Esophagus squamous epithelium (tissue), 5 donors: Measurements from ENCODE around the gene MUC5AC. TPM values are rescaled to one million over a fixed set of nuclear protein-coding genes. Genes with fewer than 3 reads are reported as not detected.

Experiments
- DNase-seq: peaks from one replicate; lab custom pipeline; 2025; lab: John Stamatoyannopoulos, UW
- H3K27ac ChIP-seq, 4 donors: fragments of 200-600 bp; sonication (generic); one replicate each; pipeline ENCODE4 v1.5.1; 2016 to 2019; ENCODE audit warnings: mild to moderate bottlenecking in 1 of 4
- H3K27me3 ChIP-seq, 4 donors: fragments of 200-600 bp; sonication (generic); 1 replicate in 3 of 4; 2 replicates in 1 of 4; pipeline versions ENCODE4 v1.5.1 to v1.6.0; 2017 to 2021; ENCODE audit warnings: antibody characterized with exemption in 1 of 4
- H3K36me3 ChIP-seq, 3 donors: fragments of 200-600 bp; sonication (generic); one replicate each; pipeline ENCODE4 v1.5.1; 2016 to 2019
- H3K4me1 ChIP-seq, 3 donors: fragments of 200-600 bp; sonication (generic); one replicate each; pipeline ENCODE4 v1.5.1; 2017 to 2019
- H3K4me3 ChIP-seq, 4 donors: fragments of 200-600 bp; sonication (generic); 1 replicate in 3 of 4; 2 replicates in 1 of 4; pipeline ENCODE4 v1.5.1; 2016 to 2019; ENCODE audit warnings: mild to moderate bottlenecking in 2 of 4, moderate library complexity in 1 of 4
- H3K9me3 ChIP-seq, 3 donors: fragments of 200-600 bp; sonication (generic); one replicate each; pipeline ENCODE4 v1.5.1; 2016 to 2019
- POLR2A ChIP-seq, 4 donors: fragments of 450-650 bp; IDR thresholded peaks; one replicate each; pipeline ENCODE4 v1.6.1; 2017; ENCODE audit warnings: antibody characterized with exemption in 4 of 4, mild to moderate bottlenecking in 4 of 4, moderate library complexity in 3 of 4
- WGBS, 2 donors: methylation state at CpG; one replicate each; pipeline ENCODE4 v1.1.5; 2018; 5-methylcytosine and 5-hydroxymethylcytosine counted together
- intact Hi-C: fragments of 100-400 bp; cut with DNase I; formaldehyde crosslinking; loops from one replicate; pipeline ENCODE4 v1.15.0; 2022
- total RNA-seq, 4 donors: library from RNA; depleted of rRNA; stranded (reverse); fragments of >200 nt; gene quantifications; one replicate each; pipeline ENCODE4 v1.1.0, GENCODE V29; 2016
- TF ChIP-seq, protein P1 (sequence below), 6 experiments: fragments of 450-650 bp in 4 of 6; fragments of 200-600 bp in 2 of 6; sonication (generic) in 2 of 6; IDR thresholded peaks; one replicate each; pipeline ENCODE4 v1.5.1; 2016 to 2019; ENCODE audit warnings: antibody characterized with exemption in 6 of 6, mild to moderate bottlenecking in 4 of 6, moderate library complexity in 4 of 6
- donor health status: DM: yes; HTN: yes; CAD: no.

MUC5AC gene
- total RNA-seq, 4 donors from 2014 or later, result under 0.01 to 1.5 TPM; not detected in 2

DNA sequence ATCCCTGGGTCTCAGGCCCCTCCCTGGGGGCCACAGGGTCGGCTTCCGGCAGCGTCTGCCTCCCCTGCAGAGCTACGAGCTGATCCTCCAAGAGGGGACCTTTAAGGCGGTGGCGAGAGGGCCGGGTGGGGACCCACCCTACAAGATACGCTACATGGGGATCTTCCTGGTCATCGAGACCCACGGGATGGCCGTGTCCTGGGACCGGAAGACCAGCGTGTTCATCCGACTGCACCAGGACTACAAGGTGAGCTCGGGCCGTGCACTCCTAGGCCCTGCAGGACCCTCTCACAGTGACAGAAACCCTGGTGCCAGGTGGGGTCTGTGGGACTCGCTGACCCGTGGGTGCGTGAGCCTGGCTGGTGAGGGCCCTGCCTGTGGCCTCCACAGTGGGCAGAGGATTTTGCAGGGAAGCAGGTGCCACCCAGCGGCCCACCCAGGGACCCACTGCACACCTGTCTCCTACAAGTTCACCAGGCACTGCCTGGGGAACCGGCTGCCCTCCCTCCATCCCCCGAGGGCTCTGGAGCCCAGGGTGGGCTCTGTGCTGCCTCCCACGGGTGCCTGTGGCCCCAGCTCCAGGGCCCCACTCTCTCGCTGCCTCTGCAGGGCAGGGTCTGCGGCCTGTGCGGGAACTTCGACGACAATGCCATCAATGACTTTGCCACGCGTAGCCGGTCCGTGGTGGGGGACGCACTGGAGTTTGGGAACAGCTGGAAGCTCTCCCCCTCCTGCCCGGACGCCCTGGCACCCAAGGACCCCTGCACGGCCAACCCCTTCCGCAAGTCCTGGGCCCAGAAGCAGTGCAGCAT, 78.8 kb downstream of the MUC5AC start:
- H3K27me3 ChIP-seq, result peaks cover 0 to 29% (median 0%) of the 10 kb centered on the region in 4 donors
- no peak overlapping the region for H3K27ac ChIP-seq
- intact Hi-C loops, result no loop called here
- TF ChIP-seq POLR2A (IDR thresholded peaks at IDR 0.05), result no peak
- TF ChIP-seq, protein P1, sequence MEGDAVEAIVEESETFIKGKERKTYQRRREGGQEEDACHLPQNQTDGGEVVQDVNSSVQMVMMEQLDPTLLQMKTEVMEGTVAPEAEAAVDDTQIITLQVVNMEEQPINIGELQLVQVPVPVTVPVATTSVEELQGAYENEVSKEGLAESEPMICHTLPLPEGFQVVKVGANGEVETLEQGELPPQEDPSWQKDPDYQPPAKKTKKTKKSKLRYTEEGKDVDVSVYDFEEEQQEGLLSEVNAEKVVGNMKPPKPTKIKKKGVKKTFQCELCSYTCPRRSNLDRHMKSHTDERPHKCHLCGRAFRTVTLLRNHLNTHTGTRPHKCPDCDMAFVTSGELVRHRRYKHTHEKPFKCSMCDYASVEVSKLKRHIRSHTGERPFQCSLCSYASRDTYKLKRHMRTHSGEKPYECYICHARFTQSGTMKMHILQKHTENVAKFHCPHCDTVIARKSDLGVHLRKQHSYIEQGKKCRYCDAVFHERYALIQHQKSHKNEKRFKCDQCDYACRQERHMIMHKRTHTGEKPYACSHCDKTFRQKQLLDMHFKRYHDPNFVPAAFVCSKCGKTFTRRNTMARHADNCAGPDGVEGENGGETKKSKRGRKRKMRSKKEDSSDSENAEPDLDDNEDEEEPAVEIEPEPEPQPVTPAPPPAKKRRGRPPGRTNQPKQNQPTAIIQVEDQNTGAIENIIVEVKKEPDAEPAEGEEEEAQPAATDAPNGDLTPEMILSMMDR (IDR thresholded peaks at IDR 0.05), result no peak
- no peak for DNase-seq
- no peak overlapping the region for H3K4me3 ChIP-seq
- 91% methylated on average over 10 of the region's 37 CpGs; no CpG with 5 or more reads in 1 of the 2 donors for WGBS, 2 donors
- peaks cover 0 to 23% (median 0%) of the 10 kb centered on the region in 3 donors for H3K4me1 ChIP-seq
- no peaks in the 10 kb centered on the region for H3K9me3 ChIP-seq
- no peaks in the 10 kb centered on the region for H3K36me3 ChIP-seq

- intact Hi-C loops, result no loop called here
- TF ChIP-seq, protein P1 (IDR thresholded peaks at IDR 0.05), result no peak
- no peak for TF ChIP-seq POLR2A (IDR thresholded peaks at IDR 0.05)
- H3K27me3 ChIP-seq, result peaks cover 0 to 23% (median 0%) of the 10 kb centered on the region in 4 donors
- H3K9me3 ChIP-seq, result no peaks in the 10 kb centered on the region
- DNase-seq, result no peak
- no peak overlapping the region for H3K27ac ChIP-seq
- peaks cover 0 to 23% (median 0%) of the 10 kb centered on the region in 3 donors for H3K4me1 ChIP-seq
- WGBS, 2 donors, result no CpG with 5 or more reads among the region's 13 CpGs
- H3K36me3 ChIP-seq, result no peaks in the 10 kb centered on the region
- H3K4me3 ChIP-seq, result no peak overlapping the region
Observed at GRCh38 chr11:1237128-1237580, 79.4 kb downstream of the MUC5AC start.

DNA sequence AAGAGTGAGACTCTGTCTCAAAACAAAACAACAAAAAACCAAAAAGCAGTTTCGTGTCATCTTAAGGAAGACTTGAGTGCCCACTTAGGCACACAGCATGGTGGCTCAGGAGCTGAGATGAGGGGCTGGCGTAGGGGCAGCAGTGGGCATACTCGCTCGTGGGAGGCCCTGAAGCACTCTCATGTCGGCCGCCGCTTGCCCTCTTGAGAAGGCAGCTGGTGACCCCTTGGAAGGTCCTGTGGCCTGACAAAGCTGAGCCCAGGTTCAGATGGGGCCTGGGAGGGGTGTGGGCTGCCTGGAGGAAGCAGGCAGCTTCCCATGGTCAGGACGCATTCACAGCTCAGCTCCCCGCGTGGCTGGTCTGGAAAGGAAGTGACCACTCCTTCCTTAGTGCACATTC, 80.1 kb downstream of the MUC5AC start:
- H3K27ac ChIP-seq, result no peak overlapping the region
- TF ChIP-seq POLR2A (IDR thresholded peaks at IDR 0.05), result no peak
- TF ChIP-seq, protein P1 (IDR thresholded peaks at IDR 0.05), result no peak
- intact Hi-C loops, result no loop called here
- 55 to 72% methylated on average over 2 to 4 of the region's 10 CpGs for WGBS, 2 donors
- H3K9me3 ChIP-seq, result no peaks in the 10 kb centered on the region
- no peak overlapping the region for H3K4me3 ChIP-seq
- no peak for DNase-seq
- no peaks in the 10 kb centered on the region for H3K36me3 ChIP-seq
- peaks cover 0 to 16% (median 0%) of the 10 kb centered on the region in 4 donors for H3K27me3 ChIP-seq
- peaks cover 0 to 19% (median 0%) of the 10 kb centered on the region in 3 donors for H3K4me1 ChIP-seq

DNA sequence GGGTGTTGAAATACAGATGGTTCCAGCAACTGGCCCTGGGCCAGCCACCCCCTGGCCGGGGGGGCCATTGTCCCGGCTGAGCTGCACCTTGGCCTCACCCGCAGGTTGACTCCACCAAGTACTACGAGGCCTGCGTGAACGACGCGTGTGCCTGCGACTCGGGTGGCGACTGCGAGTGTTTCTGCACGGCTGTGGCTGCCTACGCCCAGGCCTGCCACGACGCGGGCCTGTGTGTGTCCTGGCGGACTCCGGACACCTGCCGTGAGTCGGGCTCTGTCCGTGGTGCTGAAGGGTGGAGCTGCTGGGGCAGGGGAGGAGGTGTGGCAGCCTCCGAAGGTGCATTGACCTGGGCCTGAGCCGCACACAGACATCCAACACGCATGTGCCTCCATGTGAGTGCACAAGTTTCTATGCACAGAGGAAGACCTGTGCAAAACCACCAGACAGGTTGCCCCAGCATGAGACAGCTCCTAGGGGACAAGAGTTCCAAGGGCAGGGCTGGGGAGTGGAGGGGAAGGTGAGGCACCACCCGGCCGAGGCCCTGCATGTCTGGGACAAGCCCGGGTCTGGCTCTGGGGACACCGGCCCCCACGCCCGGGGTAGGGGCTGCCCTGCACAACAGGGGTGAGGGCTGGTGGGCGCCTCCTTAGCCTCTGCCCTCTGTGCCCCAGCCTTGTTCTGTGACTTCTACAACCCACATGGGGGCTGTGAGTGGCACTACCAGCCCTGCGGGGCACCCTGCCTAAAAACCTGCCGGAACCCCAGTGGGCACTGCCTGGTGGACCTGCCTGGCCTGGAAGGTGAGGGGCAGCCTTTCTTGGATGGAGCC, 81.2 kb downstream of the MUC5AC start:
- H3K36me3 ChIP-seq, result no peaks in the 10 kb centered on the region
- H3K27me3 ChIP-seq, result peaks cover 0 to 5% (median 0%) of the 10 kb centered on the region in 4 donors
- TF ChIP-seq, protein P1 (IDR thresholded peaks at IDR 0.05), result no peak
- TF ChIP-seq POLR2A (IDR thresholded peaks at IDR 0.05), result no peak
- H3K27ac ChIP-seq, result no peak overlapping the region
- intact Hi-C loops, result no loop called here
- WGBS, 2 donors, result 69 to 100% methylated on average over 1 to 9 of the region's 34 CpGs
- peaks cover 0 to 7% (median 0%) of the 10 kb centered on the region in 3 donors for H3K4me1 ChIP-seq
- no peak overlapping the region for H3K4me3 ChIP-seq
- no peaks in the 10 kb centered on the region for H3K9me3 ChIP-seq
- DNase-seq, result no peak
